ENCODE measurements around the gene PEX11G. TPM values are rescaled to one million over a fixed set of nuclear protein-coding genes. Genes with fewer than 3 reads are reported as not detected.

PEX11G gene
- total and polyA plus RNA-seq, 9 of the 15 experiments (the other 6 are each of a cell fraction or from before 2014, with no cell fraction given) = 0.07 to 3.2 (median 0.70) TPM; not detected in 1

DNA sequence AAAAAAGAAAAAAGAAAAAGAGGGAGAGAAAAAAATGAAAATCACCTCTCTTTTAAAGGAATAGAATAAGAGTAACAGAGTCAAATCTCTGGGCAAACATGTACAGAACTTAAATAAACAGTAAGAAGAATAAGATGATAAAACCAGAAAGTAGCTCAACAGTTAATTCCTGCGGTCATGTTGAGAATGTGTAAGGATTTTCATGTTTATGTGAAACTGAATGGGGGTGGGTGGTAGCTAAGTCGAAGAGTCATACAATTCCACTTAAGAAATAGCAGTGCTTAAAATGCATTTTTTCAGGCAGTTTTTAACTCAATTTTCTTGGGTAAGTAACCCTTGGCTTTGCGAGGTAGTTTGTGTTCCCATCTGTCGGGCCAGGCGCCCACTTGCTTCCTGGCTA lies 60.9 kb downstream of the PEX11G start:
- TF ChIP-seq ZSCAN29 (IDR thresholded peaks at IDR 0.05) (no peak), PRPF4 (IDR thresholded peaks at IDR 0.05; ENCODE audit: insufficient read depth, low read depth, low read length, poor library complexity, severe bottlenecking) (no peak), CBFA2T2 (conservative IDR thresholded peaks at IDR 0.05) (no peak), CC2D1A (IDR thresholded peaks at IDR 0.05) (no peak)
- TF ChIP-seq, protein P1, sequence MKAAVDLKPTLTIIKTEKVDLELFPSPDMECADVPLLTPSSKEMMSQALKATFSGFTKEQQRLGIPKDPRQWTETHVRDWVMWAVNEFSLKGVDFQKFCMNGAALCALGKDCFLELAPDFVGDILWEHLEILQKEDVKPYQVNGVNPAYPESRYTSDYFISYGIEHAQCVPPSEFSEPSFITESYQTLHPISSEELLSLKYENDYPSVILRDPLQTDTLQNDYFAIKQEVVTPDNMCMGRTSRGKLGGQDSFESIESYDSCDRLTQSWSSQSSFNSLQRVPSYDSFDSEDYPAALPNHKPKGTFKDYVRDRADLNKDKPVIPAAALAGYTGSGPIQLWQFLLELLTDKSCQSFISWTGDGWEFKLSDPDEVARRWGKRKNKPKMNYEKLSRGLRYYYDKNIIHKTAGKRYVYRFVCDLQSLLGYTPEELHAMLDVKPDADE (conservative IDR thresholded peaks at IDR 0.05; ENCODE audit: control insufficient read depth, low read depth, low read length) = no peak
- Histone ChIP-seq H3K36me3 (ENCODE audit: control insufficient read depth, insufficient read depth, low read length) (no peaks in the 10 kb centered on the region), H3K27ac (ENCODE audit: extremely low read depth, low read depth, low read length) (no peak overlapping the region), H3K27me3 (ENCODE audit: control insufficient read depth in 2 of 2, insufficient read depth in 2 of 2, low read length in 2 of 2) (no peaks in the 10 kb centered on the region), H3K9ac (ENCODE audit: insufficient read depth in 1 of 2, low read depth in 2 of 2, low read length in 2 of 2) (no peak overlapping the region), H2AFZ (ENCODE audit: low read depth, low read length) (no peak overlapping the region), H3K4me1 (replicated peaks in 1 of 2; ENCODE audit: control insufficient read depth in 2 of 2, insufficient read depth in 2 of 2, low read length in 2 of 2) (no peaks in the 10 kb centered on the region), H3K9me3 (replicated peaks; ENCODE audit: control insufficient read depth, insufficient read depth, low read depth, low read length) (no peaks in the 10 kb centered on the region), H4K20me1 (replicated peaks; ENCODE audit: control insufficient read depth, insufficient read depth, low read length) (no peaks in the 10 kb centered on the region; the same call in 1 of the 2 replicates), H3K4me3 (no peak overlapping the region), H3K4me2 (ENCODE audit: insufficient read depth, low read length) (no peak overlapping the region), H3K9me1 (ENCODE audit: control insufficient read depth, insufficient read depth, low read length) (no peaks in the 10 kb centered on the region), H3K79me2 (ENCODE audit: control insufficient read depth, insufficient read depth, low read length) (no peaks in the 10 kb centered on the region)
- FAIRE-seq (no peak), DNase-seq (ENCODE audit: extremely low read depth in 1 of 4, low spot score in 3 of 4) (no peak), ATAC-seq (no peak)
- intact Hi-C loops (cut with micrococcal nuclease) = no loop called here
- POLR2A ChIA-PET = interaction anchor here (0.6 kb wide), 1 partner anchor 48 kb away, joined by 3 read pairs; no protein-coding TSS in a partner anchor
- BruUV-seq (replicated peaks) = no TSS peak
- CTCF ChIA-PET (ENCODE audit: low intra/inter-chr PET ratio) = no interaction called here
- in situ Hi-C loops (cut with MboI) = no loop called here
- 61% methylated on average over 5 of the region's 5 CpGs for WGBS (ENCODE audit: insufficient coverage, low coverage, missing lambda C conversion rate)

DNA sequence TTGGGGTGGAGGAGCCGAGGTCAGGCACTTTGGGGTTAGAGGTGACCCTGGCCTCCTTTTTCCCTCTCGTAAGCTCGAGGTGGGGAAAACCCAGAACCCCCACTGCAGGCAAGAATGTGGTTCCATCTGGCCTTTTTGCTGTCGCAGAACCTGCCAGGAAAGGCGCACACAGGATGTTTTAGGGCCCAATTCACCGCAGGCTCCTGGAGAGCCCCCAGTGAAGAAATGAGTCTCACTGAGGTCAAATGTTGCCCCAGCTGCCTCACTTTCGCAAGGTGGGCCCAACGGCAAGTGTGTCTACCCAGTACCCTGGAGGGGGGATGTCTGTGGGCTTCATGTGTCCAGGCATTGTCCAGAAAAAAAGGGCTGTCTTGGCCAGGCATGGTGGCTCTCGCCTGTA lies 61.8 kb downstream of the PEX11G start:
- no peak overlapping the region for H3K4me3 ChIP-seq
- intact Hi-C loops (cut with micrococcal nuclease) (no loop called here), in situ Hi-C loops (cut with MboI) (no loop called here)
- H3K9ac ChIP-seq (ENCODE audit: insufficient read depth in 1 of 2, low read depth in 2 of 2, low read length in 2 of 2) = no peak overlapping the region
- H3K79me2 ChIP-seq (ENCODE audit: control insufficient read depth, insufficient read depth, low read length) = no peaks in the 10 kb centered on the region
- no TSS peak for BruUV-seq (replicated peaks)
- ChIA-PET CTCF (ENCODE audit: low intra/inter-chr PET ratio) (no interaction called here), POLR2A (interaction anchor here (0.7 kb wide), 1 partner anchor 10 kb away, joined by 3 read pairs; no protein-coding TSS in a partner anchor)
- H3K27me3 ChIP-seq (ENCODE audit: control insufficient read depth in 2 of 2, insufficient read depth in 2 of 2, low read length in 2 of 2) = no peaks in the 10 kb centered on the region
- ATAC-seq (no peak), DNase-seq (ENCODE audit: extremely low read depth in 1 of 4, low spot score in 3 of 4) (no peak), FAIRE-seq (no peak)
- H3K4me1 ChIP-seq (replicated peaks in 1 of 2; ENCODE audit: control insufficient read depth in 2 of 2, insufficient read depth in 2 of 2, low read length in 2 of 2) = no peaks in the 10 kb centered on the region
- H3K27ac ChIP-seq (ENCODE audit: extremely low read depth, low read depth, low read length) = no peak overlapping the region
- 76% methylated on average over 7 of the region's 9 CpGs for WGBS (ENCODE audit: insufficient coverage, low coverage, missing lambda C conversion rate)
- no peaks in the 10 kb centered on the region for H3K36me3 ChIP-seq (ENCODE audit: control insufficient read depth, insufficient read depth, low read length)
- no peaks in the 10 kb centered on the region for H3K9me3 ChIP-seq (replicated peaks; ENCODE audit: control insufficient read depth, insufficient read depth, low read depth, low read length)
- no peaks in the 10 kb centered on the region; the same call in 1 of the 2 replicates for H4K20me1 ChIP-seq (replicated peaks; ENCODE audit: control insufficient read depth, insufficient read depth, low read length)
- no peaks in the 10 kb centered on the region for H3K9me1 ChIP-seq (ENCODE audit: control insufficient read depth, insufficient read depth, low read length)
- no peak overlapping the region for H3K4me2 ChIP-seq (ENCODE audit: insufficient read depth, low read length)
- no peak overlapping the region for H2AFZ ChIP-seq (ENCODE audit: low read depth, low read length)
- TF ChIP-seq, protein P2, sequence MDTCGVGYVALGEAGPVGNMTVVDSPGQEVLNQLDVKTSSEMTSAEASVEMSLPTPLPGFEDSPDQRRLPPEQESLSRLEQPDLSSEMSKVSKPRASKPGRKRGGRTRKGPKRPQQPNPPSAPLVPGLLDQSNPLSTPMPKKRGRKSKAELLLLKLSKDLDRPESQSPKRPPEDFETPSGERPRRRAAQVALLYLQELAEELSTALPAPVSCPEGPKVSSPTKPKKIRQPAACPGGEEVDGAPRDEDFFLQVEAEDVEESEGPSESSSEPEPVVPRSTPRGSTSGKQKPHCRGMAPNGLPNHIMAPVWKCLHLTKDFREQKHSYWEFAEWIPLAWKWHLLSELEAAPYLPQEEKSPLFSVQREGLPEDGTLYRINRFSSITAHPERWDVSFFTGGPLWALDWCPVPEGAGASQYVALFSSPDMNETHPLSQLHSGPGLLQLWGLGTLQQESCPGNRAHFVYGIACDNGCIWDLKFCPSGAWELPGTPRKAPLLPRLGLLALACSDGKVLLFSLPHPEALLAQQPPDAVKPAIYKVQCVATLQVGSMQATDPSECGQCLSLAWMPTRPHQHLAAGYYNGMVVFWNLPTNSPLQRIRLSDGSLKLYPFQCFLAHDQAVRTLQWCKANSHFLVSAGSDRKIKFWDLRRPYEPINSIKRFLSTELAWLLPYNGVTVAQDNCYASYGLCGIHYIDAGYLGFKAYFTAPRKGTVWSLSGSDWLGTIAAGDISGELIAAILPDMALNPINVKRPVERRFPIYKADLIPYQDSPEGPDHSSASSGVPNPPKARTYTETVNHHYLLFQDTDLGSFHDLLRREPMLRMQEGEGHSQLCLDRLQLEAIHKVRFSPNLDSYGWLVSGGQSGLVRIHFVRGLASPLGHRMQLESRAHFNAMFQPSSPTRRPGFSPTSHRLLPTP (IDR thresholded peaks at IDR 0.05; ENCODE audit: borderline replicate concordance, extremely low read depth, insufficient read length) = no peak
- TF ChIP-seq ZNF644 (tag; IDR thresholded peaks at IDR 0.05; ENCODE audit: low read depth) (no peak), ZNF263 (CRISPR knock-in tag; IDR thresholded peaks at IDR 0.05; ENCODE audit: borderline replicate concordance) (no peak), ZNF551 (CRISPR knock-in tag; IDR thresholded peaks at IDR 0.05) (no peak), ZNF140 (CRISPR knock-in tag; IDR thresholded peaks at IDR 0.05) (no peak)
- TF ChIP-seq, protein P3, sequence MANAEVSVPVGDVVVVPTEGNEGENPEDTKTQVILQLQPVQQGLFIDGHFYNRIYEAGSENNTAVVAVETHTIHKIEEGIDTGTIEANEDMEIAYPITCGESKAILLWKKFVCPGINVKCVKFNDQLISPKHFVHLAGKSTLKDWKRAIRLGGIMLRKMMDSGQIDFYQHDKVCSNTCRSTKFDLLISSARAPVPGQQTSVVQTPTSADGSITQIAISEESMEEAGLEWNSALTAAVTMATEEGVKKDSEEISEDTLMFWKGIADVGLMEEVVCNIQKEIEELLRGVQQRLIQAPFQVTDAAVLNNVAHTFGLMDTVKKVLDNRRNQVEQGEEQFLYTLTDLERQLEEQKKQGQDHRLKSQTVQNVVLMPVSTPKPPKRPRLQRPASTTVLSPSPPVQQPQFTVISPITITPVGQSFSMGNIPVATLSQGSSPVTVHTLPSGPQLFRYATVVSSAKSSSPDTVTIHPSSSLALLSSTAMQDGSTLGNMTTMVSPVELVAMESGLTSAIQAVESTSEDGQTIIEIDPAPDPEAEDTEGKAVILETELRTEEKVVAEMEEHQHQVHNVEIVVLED (CRISPR knock-in tag; IDR thresholded peaks at IDR 0.05) = no peak

Data from K562 (cell line).